OCI-LY1 (cell line): ENCODE data around the gene GPR119.

Source experiments
- H2AFZ ChIP-seq: fragments of 200-600 bp; sonication (generic), shearing (Covaris generic); 2 replicates; pipeline ENCODE4 v1.6.0; 2014; ENCODE audit warnings: antibody characterized with exemption, mild to moderate bottlenecking, low read length
- H3F3A ChIP-seq: fragments of 200-600 bp; sonication (generic), shearing (Covaris generic); 2 replicates; pipeline ENCODE4 v1.6.0; 2014; ENCODE audit warnings: mild to moderate bottlenecking, antibody characterized with exemption, low read length, moderate library complexity; ENCODE audit not compliant: insufficient read depth
- H3K27ac ChIP-seq: fragments of 200-600 bp; sonication (generic); 2 replicates; pipeline ENCODE4 v1.5.1; 2014; ENCODE audit warnings: low read length, mixed run types, mild to moderate bottlenecking, low read depth; ENCODE audit not compliant: poor library complexity, severe bottlenecking
- H3K27me3 ChIP-seq: fragments of 200-600 bp; sonication (generic); 2 replicates; pipeline ENCODE4 v1.6.0; 2014; ENCODE audit warnings: antibody characterized with exemption, mild to moderate bottlenecking, low read length, moderate library complexity; ENCODE audit not compliant: insufficient read depth
- H3K36me3 ChIP-seq: fragments of 200-600 bp; sonication (generic); 2 replicates; pipeline ENCODE4 v1.6.1; 2014; ENCODE audit warnings: mild to moderate bottlenecking, antibody characterized with exemption, low read length, moderate library complexity, mixed read lengths; ENCODE audit not compliant: insufficient read depth
- H3K4me1 ChIP-seq: fragments of 200-600 bp; sonication (generic); 2 replicates; pipeline ENCODE4 v1.5.1; 2014; ENCODE audit warnings: mild to moderate bottlenecking, low read length, moderate library complexity; ENCODE audit not compliant: insufficient read depth, severe bottlenecking
- H3K4me2 ChIP-seq: fragments of 200-600 bp; sonication (generic), shearing (Covaris generic); 2 replicates; pipeline ENCODE4 v1.6.1; 2014; ENCODE audit warnings: low read length
- H3K4me3 ChIP-seq: fragments of 200-600 bp; sonication (generic); 2 replicates; pipeline ENCODE4 v1.5.1; 2014; ENCODE audit warnings: low read length, low read depth, mild to moderate bottlenecking, mixed read lengths; ENCODE audit not compliant: poor library complexity, severe bottlenecking
- H3K79me2 ChIP-seq: fragments of 200-600 bp; shearing (Covaris generic); 2 replicates; pipeline ENCODE4 v1.6.1; 2016; ENCODE audit warnings: mixed run types, low read length, mixed read lengths; ENCODE audit not compliant: insufficient read depth
- H3K9ac ChIP-seq: fragments of 200-600 bp; sonication (generic), shearing (Covaris generic); 2 replicates; pipeline ENCODE4 v1.6.1; 2014; ENCODE audit warnings: mild to moderate bottlenecking, low read length, mixed read lengths
- H3K9me2 ChIP-seq: fragments of 200-600 bp; sonication (generic), shearing (Covaris generic); 2 replicates; pipeline ENCODE4 v1.6.1; 2014; ENCODE audit warnings: low read depth, mild to moderate bottlenecking, low read length, mixed read lengths
- H3K9me3 ChIP-seq: fragments of 200-600 bp; shearing (Covaris generic); 2 replicates; pipeline ENCODE4 v1.6.1; 2014; ENCODE audit warnings: low read length, mixed read lengths
- H4K20me1 ChIP-seq: fragments of 200-600 bp; sonication (generic), shearing (Covaris generic); 2 replicates; pipeline ENCODE4 v1.6.0; 2016; ENCODE audit warnings: mild to moderate bottlenecking, low read length; ENCODE audit not compliant: insufficient read depth
- EZH2 ChIP-seq: fragments of 200-600 bp; sonication (generic), shearing (Covaris generic); IDR thresholded peaks from 2 replicates; pipeline ENCODE4 v1.8.0; 2017; ENCODE audit warnings: borderline replicate concordance, mixed run types, mild to moderate bottlenecking, antibody characterized with exemption, low read length, moderate library complexity, mixed read lengths
- TF ChIP-seq, protein P1 (sequence below): fragments of 200-600 bp; sonication (generic), shearing (Covaris generic); IDR thresholded peaks from 2 replicates; pipeline ENCODE4 v1.5.1; 2017; ENCODE audit warnings: mild to moderate bottlenecking, antibody characterized with exemption, low read length, moderate library complexity, mixed read lengths

The GPR119 gene

DNA sequence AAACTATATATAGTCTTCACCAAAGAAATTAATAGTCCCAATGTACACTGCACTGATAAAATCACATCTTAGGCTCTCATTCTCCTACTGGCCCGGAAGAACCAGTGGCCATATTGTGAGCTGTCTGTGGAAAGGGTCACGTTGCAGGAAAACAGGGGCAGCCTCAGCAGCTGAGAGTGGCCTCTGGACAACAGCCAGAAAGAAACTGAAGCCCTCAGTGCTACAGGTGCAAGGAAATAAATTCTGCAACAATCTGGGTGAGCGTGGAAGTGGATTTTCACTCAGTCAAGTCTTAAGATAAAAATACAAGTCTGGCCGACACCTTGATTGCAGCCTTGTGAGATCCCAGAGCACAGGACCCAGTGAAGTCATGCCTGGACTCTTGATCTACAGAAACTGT lies 48.9 kb downstream of the GPR119 start:
- H3K79me2 ChIP-seq = no peaks in the 10 kb centered on the region
- H3K4me3 ChIP-seq = no peak overlapping the region
- H4K20me1 ChIP-seq = no peaks in the 10 kb centered on the region
- no peak overlapping the region for H3K27ac ChIP-seq
- H3K9me3 ChIP-seq = no peaks in the 10 kb centered on the region
- H3K27me3 ChIP-seq = no peaks in the 10 kb centered on the region
- TF ChIP-seq EZH2 = no peak
- TF ChIP-seq, protein P1, sequence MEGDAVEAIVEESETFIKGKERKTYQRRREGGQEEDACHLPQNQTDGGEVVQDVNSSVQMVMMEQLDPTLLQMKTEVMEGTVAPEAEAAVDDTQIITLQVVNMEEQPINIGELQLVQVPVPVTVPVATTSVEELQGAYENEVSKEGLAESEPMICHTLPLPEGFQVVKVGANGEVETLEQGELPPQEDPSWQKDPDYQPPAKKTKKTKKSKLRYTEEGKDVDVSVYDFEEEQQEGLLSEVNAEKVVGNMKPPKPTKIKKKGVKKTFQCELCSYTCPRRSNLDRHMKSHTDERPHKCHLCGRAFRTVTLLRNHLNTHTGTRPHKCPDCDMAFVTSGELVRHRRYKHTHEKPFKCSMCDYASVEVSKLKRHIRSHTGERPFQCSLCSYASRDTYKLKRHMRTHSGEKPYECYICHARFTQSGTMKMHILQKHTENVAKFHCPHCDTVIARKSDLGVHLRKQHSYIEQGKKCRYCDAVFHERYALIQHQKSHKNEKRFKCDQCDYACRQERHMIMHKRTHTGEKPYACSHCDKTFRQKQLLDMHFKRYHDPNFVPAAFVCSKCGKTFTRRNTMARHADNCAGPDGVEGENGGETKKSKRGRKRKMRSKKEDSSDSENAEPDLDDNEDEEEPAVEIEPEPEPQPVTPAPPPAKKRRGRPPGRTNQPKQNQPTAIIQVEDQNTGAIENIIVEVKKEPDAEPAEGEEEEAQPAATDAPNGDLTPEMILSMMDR = no peak
- no peak overlapping the region; the same call in 1 of the 2 replicates for H2AFZ ChIP-seq
- peaks cover 18% of the 10 kb centered on the region for H3K4me1 ChIP-seq
- no peaks in the 10 kb centered on the region for H3K9me2 ChIP-seq
- no peaks in the 10 kb centered on the region for H3K36me3 ChIP-seq
- H3F3A ChIP-seq = no peaks in the 10 kb centered on the region
- no peak overlapping the region for H3K9ac ChIP-seq
- no peak overlapping the region for H3K4me2 ChIP-seq
